ENCODE data around the gene MAN2B2.

DNA sequence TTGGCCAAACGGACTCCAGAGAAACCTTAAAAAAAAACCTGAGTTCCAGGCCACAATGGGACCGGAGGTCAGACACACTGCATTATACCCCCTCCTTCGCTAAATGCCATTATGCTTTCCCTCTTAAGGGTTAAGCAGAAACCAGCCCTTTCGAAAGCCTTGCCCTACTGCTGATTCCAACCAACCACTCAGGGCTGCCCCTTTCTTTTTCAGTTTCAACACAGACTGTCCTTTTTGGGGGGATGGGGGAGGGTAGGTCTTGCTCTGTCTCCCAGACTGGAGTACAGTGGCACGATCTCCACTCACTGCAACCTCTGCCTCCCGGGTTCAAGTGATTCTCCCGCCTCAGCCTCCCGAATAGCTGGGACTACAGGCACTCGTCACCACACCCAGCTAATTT, 49.5 kb upstream of the MAN2B2 start:
- TF ChIP-seq SP1 (IDR thresholded peaks at IDR 0.05) (no peak), FOXK2 (IDR thresholded peaks at IDR 0.05) (no peak), BHLHE40 (IDR thresholded peaks at IDR 0.05; ENCODE audit: borderline replicate concordance) (no peak), FOXM1 (IDR thresholded peaks at IDR 0.05; ENCODE audit: borderline replicate concordance) (no peak), FOXA1 (IDR thresholded peaks at IDR 0.05) (no peak), TARDBP (IDR thresholded peaks at IDR 0.05) (no peak), CTBP1 (IDR thresholded peaks at IDR 0.05; ENCODE audit: borderline replicate concordance) (no peak), ARNT (IDR thresholded peaks at IDR 0.05) (no peak), L3MBTL2 (conservative IDR thresholded peaks at IDR 0.05) (no peak), SUZ12 (IDR thresholded peaks at IDR 0.05) (no peak), ELF4 (IDR thresholded peaks at IDR 0.05) (no peak), NFRKB (IDR thresholded peaks at IDR 0.05) (no peak), LEF1 (IDR thresholded peaks at IDR 0.05; ENCODE audit: borderline replicate concordance) (no peak)
- TF ChIP-seq, protein P1, sequence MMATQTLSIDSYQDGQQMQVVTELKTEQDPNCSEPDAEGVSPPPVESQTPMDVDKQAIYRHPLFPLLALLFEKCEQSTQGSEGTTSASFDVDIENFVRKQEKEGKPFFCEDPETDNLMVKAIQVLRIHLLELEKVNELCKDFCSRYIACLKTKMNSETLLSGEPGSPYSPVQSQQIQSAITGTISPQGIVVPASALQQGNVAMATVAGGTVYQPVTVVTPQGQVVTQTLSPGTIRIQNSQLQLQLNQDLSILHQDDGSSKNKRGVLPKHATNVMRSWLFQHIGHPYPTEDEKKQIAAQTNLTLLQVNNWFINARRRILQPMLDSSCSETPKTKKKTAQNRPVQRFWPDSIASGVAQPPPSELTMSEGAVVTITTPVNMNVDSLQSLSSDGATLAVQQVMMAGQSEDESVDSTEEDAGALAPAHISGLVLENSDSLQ (IDR thresholded peaks at IDR 0.05): no peak
